ENCODE measurements around the gene AKT1. TPM values are rescaled to one million over a fixed set of nuclear protein-coding genes. Genes with fewer than 3 reads are reported as not detected.

The AKT1 gene
- total and polyA plus RNA-seq, 2 of the 13 experiments (the other 11 are each of a cell fraction or from before 2014, with no cell fraction given) = 96.2 to 116 TPM

GRCh38 chr14:104766863-104767633 lies 28.5 kb downstream of the AKT1 start (continued):
- TF ChIP-seq ZNF772 (CRISPR knock-in tag; IDR thresholded peaks at IDR 0.05) = no peak; the same call in 1 of the 2 replicates
- peak; percentile 67; the same call in 1 of the 2 replicates for TF ChIP-seq SMYD3 (CRISPR knock-in tag; IDR thresholded peaks at IDR 0.05)
- no peak for TF ChIP-seq TRAFD1 (CRISPR knock-in tag; IDR thresholded peaks at IDR 0.05; ENCODE audit: borderline replicate concordance)
- TF ChIP-seq ZNF776 (CRISPR knock-in tag; IDR thresholded peaks at IDR 0.05) = no peak
- no peak for TF ChIP-seq ZSCAN30 (CRISPR knock-in tag; IDR thresholded peaks at IDR 0.05)
- no peak for TF ChIP-seq MLX (CRISPR knock-in tag; IDR thresholded peaks at IDR 0.05)
- peak; percentile 49; the same call in 1 of the 2 replicates for TF ChIP-seq PATZ1 (CRISPR knock-in tag; IDR thresholded peaks at IDR 0.05)
- no peak for TF ChIP-seq TFDP1 (CRISPR knock-in tag; IDR thresholded peaks at IDR 0.05; ENCODE audit: borderline replicate concordance)
- peak; percentile 76; the same call in 1 of the 2 replicates for TF ChIP-seq YEATS2 (CRISPR knock-in tag; IDR thresholded peaks at IDR 0.05; ENCODE audit: borderline replicate concordance)
- no peak for TF ChIP-seq ZNF280B (CRISPR knock-in tag; IDR thresholded peaks at IDR 0.05; ENCODE audit: borderline replicate concordance)
- no peak for TF ChIP-seq MTA3 (CRISPR knock-in tag; IDR thresholded peaks at IDR 0.05)
- no peak for TF ChIP-seq TOE1 (CRISPR knock-in tag; IDR thresholded peaks at IDR 0.05)
- TF ChIP-seq RCOR2 (CRISPR knock-in tag; IDR thresholded peaks at IDR 0.05) = no peak
- TF ChIP-seq TP53 (CRISPR knock-in tag; conservative IDR thresholded peaks at IDR 0.05) = no peak
- TF ChIP-seq ZNF468 (CRISPR knock-in tag; IDR thresholded peaks at IDR 0.05) = no peak
- no peak for TF ChIP-seq ZNF101 (CRISPR knock-in tag; IDR thresholded peaks at IDR 0.05; ENCODE audit: borderline replicate concordance, low read depth)
- no peak for TF ChIP-seq ZNF414 (CRISPR knock-in tag; IDR thresholded peaks at IDR 0.05)
- peak; percentile 63 for TF ChIP-seq CBX1 (IDR thresholded peaks at IDR 0.05; ENCODE audit: low read depth)
- TF ChIP-seq ZUFSP (CRISPR knock-in tag; IDR thresholded peaks at IDR 0.05; ENCODE audit: borderline replicate concordance) = no peak
